IPS DF 4.7 (cell line): ENCODE results near the gene TMEM198.
A peak's percentile ranks its signal among the peaks of the same experiment; 100 is the strongest.

Source experiments
- DNase-seq: peaks from one replicate; pipeline ENCODE4 v3.0.0-alpha.2; 2013; ENCODE audit warnings: low spot score; ENCODE audit errors: extremely low read depth

TMEM198 gene

GRCh38 chr2:219525533-219526232 is 18.1 kb upstream of the TMEM198 start:
- no peak for DNase-seq

- no peak for DNase-seq
Observed at GRCh38 chr2:219526320-219527075, 17.3 kb upstream of the TMEM198 start.

- no peak for DNase-seq
Observed at GRCh38 chr2:219527076-219527394, 16.8 kb upstream of the TMEM198 start.

GRCh38 chr2:219527472-219527871 is 16.4 kb upstream of the TMEM198 start:
- DNase-seq = no peak

GRCh38 chr2:219530048-219530963 is 13.5 kb upstream of the TMEM198 start:
- DNase-seq = no peak

GRCh38 chr2:219531639-219532377 is 12.0 kb upstream of the TMEM198 start:
- no peak for DNase-seq

- DNase-seq = no peak
Observed at GRCh38 chr2:219532378-219532649, 11.5 kb upstream of the TMEM198 start.

GRCh38 chr2:219533930-219534661 is 9.7 kb upstream of the TMEM198 start:
- no peak for DNase-seq

GRCh38 chr2:219536425-219536824 is 7.4 kb upstream of the TMEM198 start:
- no peak for DNase-seq

GRCh38 chr2:219536967-219537366 is 6.9 kb upstream of the TMEM198 start:
- DNase-seq = no peak

- DNase-seq = no peak
Observed at GRCh38 chr2:219537657-219538488, 6.0 kb upstream of the TMEM198 start.

GRCh38 chr2:219538504-219538951 is 5.3 kb upstream of the TMEM198 start:
- DNase-seq = no peak

- no peak for DNase-seq
Observed at GRCh38 chr2:219538956-219539788, 4.7 kb upstream of the TMEM198 start.

- DNase-seq = no peak
Observed at GRCh38 chr2:219539926-219540678, 3.7 kb upstream of the TMEM198 start.

- no peak for DNase-seq
Observed at GRCh38 chr2:219540784-219541504, 2.9 kb upstream of the TMEM198 start.

- peak; percentile 87 for DNase-seq
Observed at GRCh38 chr2:219541611-219542180, 2.1 kb upstream of the TMEM198 start.

GRCh38 chr2:219542931-219543595 is 765 bp upstream of the TMEM198 start:
- DNase-seq = no peak
